Measurements from ENCODE around the gene HERPUD1. TPM values are rescaled to one million over a fixed set of nuclear protein-coding genes. Genes with fewer than 3 reads are reported as not detected.

The HERPUD1 gene
- total and polyA plus RNA-seq, 9 of the 15 experiments (the other 6 are each of a cell fraction or from before 2014, with no cell fraction given) = 14.2 to 60.7 (median 37.4) TPM

GRCh38 chr16:56966093-56966475 is 34.1 kb downstream of the HERPUD1 start (continued):
- TF ChIP-seq ATF3 (IDR thresholded peaks at IDR 0.05) (no peak), ATF3 (CRISPR knock-in tag; conservative IDR thresholded peaks at IDR 0.05) (no peak), ELF2 (CRISPR knock-in tag; IDR thresholded peaks at IDR 0.05) (no peak)

GRCh38 chr16:56967733-56968132 is 35.8 kb downstream of the HERPUD1 start:
- no peak for DNase-seq (ENCODE audit: extremely low read depth in 1 of 4, low spot score in 3 of 4)
- ChIA-PET CTCF (ENCODE audit: low intra/inter-chr PET ratio) (no interaction called here), POLR2A (no interaction called here)
- Histone ChIP-seq H3K27ac (ENCODE audit: extremely low read depth, low read depth, low read length) (no peak overlapping the region), H4K20me1 (replicated peaks; ENCODE audit: control insufficient read depth, insufficient read depth, low read length) (no peaks in the 10 kb centered on the region), H3K4me1 (replicated peaks in 1 of 2; ENCODE audit: control insufficient read depth in 2 of 2, insufficient read depth in 2 of 2, low read length in 2 of 2) (peaks cover 4 to 13% of the 10 kb centered on the region in 2 experiments; a peak in 4 of 5 replicates), H3K4me2 (ENCODE audit: insufficient read depth, low read length) (no peak overlapping the region), H3K4me3 (no peak overlapping the region), H3K9me1 (ENCODE audit: control insufficient read depth, insufficient read depth, low read length) (no peaks in the 10 kb centered on the region), H3K9me3 (replicated peaks; ENCODE audit: control insufficient read depth, insufficient read depth, low read depth, low read length) (no peaks in the 10 kb centered on the region), H3K36me3 (ENCODE audit: control insufficient read depth, insufficient read depth, low read length) (no peaks in the 10 kb centered on the region), H2AFZ (ENCODE audit: low read depth, low read length) (no peak overlapping the region), H3K79me2 (ENCODE audit: control insufficient read depth, insufficient read depth, low read length) (no peaks in the 10 kb centered on the region), H3K27me3 (ENCODE audit: control insufficient read depth in 2 of 2, insufficient read depth in 2 of 2, low read length in 2 of 2) (peaks cover 3 to 19% of the 10 kb centered on the region in 2 experiments; a peak in 4 of 5 replicates), H3K9ac (ENCODE audit: insufficient read depth in 1 of 2, low read depth in 2 of 2, low read length in 2 of 2) (no peak overlapping the region)
- FAIRE-seq = no peak
- TF ChIP-seq SAFB2 (IDR thresholded peaks at IDR 0.05; ENCODE audit: borderline replicate concordance, low read depth, low read length, severe bottlenecking) = no peak
- no TSS peak for BruUV-seq (replicated peaks)
- ATAC-seq = no peak
- intact Hi-C loops (cut with micrococcal nuclease) = no loop called here
- 0% methylated on average over 2 of the region's 2 CpGs for WGBS (ENCODE audit: insufficient coverage, low coverage, missing lambda C conversion rate)
- in situ Hi-C loops (cut with MboI) = no loop called here
